GM12878 (cell line): Measurements from ENCODE around the gene PRSS33.

Experiments
- ESRRA ChIP-seq: IDR thresholded peaks from 2 replicates; pipeline ENCODE4 v1.6.1; 2012; ENCODE audit warnings: mild to moderate bottlenecking, low read length, improper control_type of control experiment
- POU2F2 ChIP-seq: IDR thresholded peaks from 3 replicates; pipeline ENCODE4 v1.6.1; 2011; ENCODE audit warnings: low read depth, mild to moderate bottlenecking, low read length, borderline replicate concordance
- USF1 ChIP-seq: IDR thresholded peaks from 2 replicates; pipeline ENCODE4 v1.6.1; 2011; ENCODE audit warnings: borderline replicate concordance, low read depth, mild to moderate bottlenecking, moderate library complexity, mixed read lengths, low read length; ENCODE audit not compliant: insufficient read depth; ENCODE audit errors: extremely low read length

- no peak for TF ChIP-seq POU2F2
- TF ChIP-seq USF1 = no peak
- TF ChIP-seq ESRRA = no peak
Measured at GRCh38 chr16:2777903-2778629, 9.3 kb downstream of the PRSS33 start.
